Measurements from ENCODE around the gene PSMC3IP. TPM values are rescaled to one million over a fixed set of nuclear protein-coding genes. Genes with fewer than 3 reads are reported as not detected.
A peak's percentile ranks its signal among the peaks of the same experiment; 100 is the strongest.

PSMC3IP gene
- total RNA-seq, 1 donor from 2014 or later = 2.9 TPM

DNA sequence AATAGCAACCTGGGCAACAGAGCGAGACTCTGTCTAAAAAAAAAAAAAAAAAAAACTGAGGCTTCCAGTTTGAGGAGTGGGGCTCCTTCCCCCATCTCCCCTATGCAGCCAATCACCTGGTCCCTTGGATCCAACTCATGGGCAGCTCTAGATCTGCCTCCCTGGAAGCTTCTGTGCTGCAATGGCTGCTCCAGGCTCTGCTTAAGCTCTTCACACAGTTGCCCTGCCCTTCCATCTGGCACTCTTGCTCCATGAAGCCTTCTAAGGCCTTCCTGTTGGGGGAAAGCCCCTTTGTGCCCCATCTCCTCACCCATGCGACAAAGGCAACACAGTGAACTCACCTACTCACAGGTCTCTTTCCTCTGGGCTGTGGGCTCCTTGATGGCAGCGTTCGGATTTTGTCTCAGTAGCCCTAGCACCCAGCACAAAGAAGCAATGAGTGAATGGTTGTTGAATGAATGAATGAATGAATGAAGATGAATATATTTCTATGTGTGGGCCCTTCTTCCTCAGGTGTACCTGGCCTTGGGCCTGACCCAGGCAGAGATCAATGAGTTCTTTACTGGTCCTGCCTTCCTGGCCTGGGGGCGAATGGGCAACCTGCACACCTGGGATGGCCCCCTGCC lies 39.6 kb downstream of the PSMC3IP start:
- no peak for TF ChIP-seq CTCF (IDR thresholded peaks at IDR 0.05)
- Histone ChIP-seq H3K9me3 (no peaks in the 10 kb centered on the region), H3K4me3 (no peak overlapping the region), H3K36me3 (peaks cover 29 to 44% of the 10 kb centered on the region in 2 donors), H3K27ac (no peak overlapping the region), H3K4me1 (peaks cover 14 to 15% of the 10 kb centered on the region in 2 donors), H3K27me3 (no peaks in the 10 kb centered on the region)
- intact Hi-C loops (cut with DNase I) = loop anchor here (2.0 to 5.0 kb wide), 3 partner anchors 17 to 116 kb away; partner anchors contain the start of genes CAVIN1 and PSMC3IP
- no peak for DNase-seq (ENCODE audit: low spot score in 2 of 2)

DNA sequence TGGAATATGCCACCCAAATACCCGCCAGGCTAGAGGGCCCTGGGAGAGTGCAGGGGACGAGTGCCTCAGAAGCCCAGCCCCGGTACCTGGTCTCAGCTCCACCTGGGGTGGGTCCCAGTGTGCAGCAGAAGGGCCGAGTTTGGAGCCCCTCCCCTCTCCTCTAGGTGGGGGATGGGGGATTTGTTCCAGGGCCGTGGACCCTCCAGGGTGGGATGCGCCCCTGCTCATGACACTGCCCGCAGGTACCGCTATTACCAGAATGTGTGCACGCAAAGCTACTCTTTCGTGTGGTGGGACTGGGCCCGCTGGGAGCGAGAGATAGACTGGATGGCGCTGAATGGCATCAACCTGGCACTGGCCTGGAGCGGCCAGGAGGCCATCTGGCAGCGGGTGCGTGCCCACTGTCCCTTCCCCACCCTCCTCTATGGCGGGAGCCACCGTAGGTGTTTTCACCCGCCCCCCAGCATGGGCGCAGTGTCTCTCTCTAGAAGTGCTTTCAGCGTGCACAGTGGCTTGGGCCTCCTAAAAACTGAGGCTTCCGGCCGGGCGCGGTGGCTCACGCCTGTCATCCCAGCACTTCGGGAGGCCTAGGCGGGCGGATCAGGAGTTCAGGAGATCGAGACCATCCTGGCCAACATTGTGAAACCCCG lies 40.2 kb downstream of the PSMC3IP start:
- no peak for TF ChIP-seq CTCF (IDR thresholded peaks at IDR 0.05)
- Histone ChIP-seq H3K9me3 (no peaks in the 10 kb centered on the region), H3K27me3 (no peaks in the 10 kb centered on the region), H3K36me3 (peaks cover 23 to 38% of the 10 kb centered on the region in 2 donors), H3K4me3 (peak overlapping the region; percentile 72 to 79), H3K4me1 (peaks cover 14 to 15% of the 10 kb centered on the region in 2 donors), H3K27ac (peak overlapping the region; percentile 89 to 90)
- no peak for DNase-seq (ENCODE audit: low spot score in 2 of 2)
- intact Hi-C loops (cut with DNase I) = loop anchor here (2.0 to 5.0 kb wide), 3 partner anchors 18 to 115 kb away; partner anchors contain the start of genes CAVIN1 and PSMC3IP

GRCh38 chr17:42536372-42537155 lies 41.0 kb downstream of the PSMC3IP start:
- Histone ChIP-seq H3K27ac (peak overlapping the region; percentile 89 to 90), H3K36me3 (peaks cover 18 to 30% of the 10 kb centered on the region in 2 donors), H3K4me3 (peak overlapping the region; percentile 72 to 79), H3K4me1 (peaks cover 14 to 17% of the 10 kb centered on the region in 2 donors), H3K9me3 (no peaks in the 10 kb centered on the region), H3K27me3 (no peaks in the 10 kb centered on the region)
- intact Hi-C loops (cut with DNase I) = loop anchor here (1.0 to 5.0 kb wide), 5 partner anchors 18 to 114 kb away; partner anchors contain the start of genes CAVIN1, COASY and PSMC3IP
- TF ChIP-seq CTCF (IDR thresholded peaks at IDR 0.05) = peak in 1 of 3 experiments; percentile 46
- DNase-seq (ENCODE audit: low spot score in 2 of 2) = peak; percentile 63 to 91

GRCh38 chr17:42536048-42536371 lies 41.5 kb downstream of the PSMC3IP start, which contains the start of gene NAGLU:
Gene NAGLU, plus strand, starts transcription at chr17:42536241. Its CDS starts 32 bp downstream, at chr17:42536273.
- peak within 1 kb of the TSS; percentile 89 to 90 for H3K27ac ChIP-seq
- peaks cover 16 to 25% of the 10 kb centered on the region in 2 donors for H3K36me3 ChIP-seq
- H3K27me3 ChIP-seq = no peaks in the 10 kb centered on the region
- H3K9me3 ChIP-seq = no peaks in the 10 kb centered on the region
- TF ChIP-seq CTCF (IDR thresholded peaks at IDR 0.05) = no peak
- H3K4me1 ChIP-seq = peaks cover 14 to 23% of the 10 kb centered on the region in 2 donors
- peak; percentile 83 to 97 for DNase-seq (ENCODE audit: low spot score in 2 of 2)
- peak within 1 kb of the TSS; percentile 72 to 79 for H3K4me3 ChIP-seq
- intact Hi-C loops (cut with DNase I) = loop anchor here (1.0 to 5.0 kb wide), 5 partner anchors 19 to 114 kb away; partner anchors contain the start of genes CAVIN1, COASY and PSMC3IP

Measured in ascending aorta (tissue), 2 donors.